ENCODE data around the gene SLC35A4.
"Not testable (repeated sequence)": the region's sequence is repeated elsewhere in the genome, so short reads cannot be mapped to it uniquely, and the experiment has no call there.

SLC35A4 gene

DNA sequence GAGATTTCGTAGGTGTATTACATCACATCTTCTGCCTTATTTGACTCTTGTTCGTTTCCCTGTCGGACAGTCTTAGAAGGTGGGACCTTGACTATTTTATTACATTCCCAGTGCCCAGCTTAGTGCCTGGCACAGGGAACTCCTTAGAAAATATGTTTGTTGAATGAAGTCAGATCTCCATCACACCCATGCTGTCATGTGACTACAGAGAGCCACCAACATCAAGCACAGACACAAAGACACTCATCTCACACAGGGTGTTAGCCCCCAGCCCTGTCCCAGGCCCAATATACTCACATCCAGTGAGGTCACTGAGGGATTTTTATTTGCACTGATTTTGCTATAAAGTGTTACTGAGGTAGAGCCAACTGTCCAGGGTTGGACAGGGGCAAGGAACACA, 6.7 kb upstream of the SLC35A4 start:
- DNase-seq = no peak

DNA sequence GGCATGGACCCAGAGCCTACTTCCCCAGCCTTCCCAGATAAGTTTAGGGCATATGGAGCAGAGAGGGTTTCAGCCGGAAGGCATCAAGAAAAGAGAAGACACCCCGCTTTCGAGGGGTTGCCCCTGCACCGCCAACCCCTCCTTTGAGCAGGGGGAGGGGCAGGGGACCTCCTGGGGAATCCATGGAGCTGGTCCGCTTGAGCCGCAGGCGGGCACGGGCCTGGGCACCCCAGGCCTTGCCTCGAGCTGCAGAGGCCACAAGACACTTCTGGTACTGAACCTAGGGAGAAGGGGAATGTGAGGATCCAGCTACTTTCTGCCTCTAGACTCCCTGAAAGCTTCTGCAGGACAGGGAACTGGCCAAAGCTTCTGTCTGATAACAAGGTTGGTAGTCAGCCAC, 6.1 kb upstream of the SLC35A4 start:
- no peak for DNase-seq

DNA sequence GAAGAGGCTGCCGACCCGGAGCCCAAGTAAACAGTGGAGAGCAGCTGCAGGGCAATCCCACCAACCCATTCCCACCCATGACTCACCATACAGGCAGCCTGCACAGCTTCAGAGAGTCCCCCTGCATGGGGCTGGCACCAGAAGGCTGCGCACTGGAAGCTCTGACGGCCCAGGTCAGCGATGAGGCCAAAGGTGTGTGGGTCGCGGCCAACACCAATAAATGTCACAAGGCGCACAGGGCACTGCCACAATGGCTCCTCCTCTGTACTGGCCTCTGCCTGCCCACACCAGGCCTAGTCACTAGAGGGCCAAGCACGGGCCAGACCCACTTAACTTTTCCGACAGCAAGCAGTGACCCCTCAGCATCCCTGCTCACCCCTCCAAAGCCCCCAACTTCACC, 4.4 kb upstream of the SLC35A4 start:
- DNase-seq = no peak

DNA sequence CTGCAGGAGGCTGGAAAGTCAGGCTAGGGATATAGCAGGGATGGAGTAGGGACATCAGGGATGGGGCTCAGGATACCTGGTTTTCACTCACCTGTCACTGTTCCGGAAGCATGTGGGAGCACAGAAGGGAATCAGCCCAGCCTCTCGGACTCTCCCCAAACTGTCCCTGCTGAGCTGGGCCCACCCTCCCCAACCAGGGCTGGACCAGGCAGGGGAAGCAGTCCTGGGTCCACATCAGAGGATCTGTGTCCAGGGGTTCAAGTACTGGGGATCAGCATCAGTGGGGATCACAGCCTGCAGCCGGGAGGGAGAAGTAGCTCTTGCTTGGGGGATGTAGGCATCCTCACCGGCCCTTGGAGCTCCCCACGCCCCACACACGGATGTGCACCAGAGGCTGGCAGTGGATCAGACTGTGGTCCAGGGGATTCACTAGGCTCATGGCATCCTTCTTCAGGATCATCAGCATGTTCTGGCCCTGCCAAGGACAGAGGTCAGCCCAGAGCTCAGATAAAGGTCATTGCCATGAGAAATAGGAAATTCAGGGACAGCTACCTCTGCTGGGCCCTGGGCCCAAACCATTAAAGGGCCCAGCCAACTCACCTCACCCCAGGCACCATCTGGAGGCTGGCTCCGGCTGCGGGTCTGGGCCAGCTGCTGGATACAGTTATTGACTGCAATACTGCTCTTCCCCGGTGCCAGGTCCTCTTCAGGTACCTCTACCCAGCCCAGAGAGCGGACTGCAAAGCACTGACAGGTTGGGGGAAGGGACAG, 2.7 kb upstream of the SLC35A4 start:
- no peak for DNase-seq

DNA sequence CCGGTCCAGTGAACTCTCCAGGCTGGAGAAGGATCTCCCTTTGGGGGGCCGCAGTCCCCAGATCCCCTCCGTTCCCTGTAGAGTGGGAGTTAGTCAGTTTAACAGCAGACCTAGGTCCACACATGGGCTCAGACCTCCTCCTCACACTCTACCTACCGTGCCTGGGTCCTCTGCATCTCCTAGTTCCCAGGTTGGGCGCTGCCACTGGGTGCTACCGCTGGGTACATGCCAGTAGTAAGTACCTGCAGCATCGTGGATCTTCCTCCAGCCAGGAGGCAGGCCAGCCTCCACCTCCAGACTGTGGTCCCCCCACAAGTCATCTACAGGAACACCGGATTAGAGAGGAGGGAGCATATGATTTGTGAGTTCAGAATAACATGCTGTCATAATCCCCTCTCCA, 1.0 kb upstream of the SLC35A4 start:
- DNase-seq = peak in 2 of 58 donors; percentile 33 to 46

DNA sequence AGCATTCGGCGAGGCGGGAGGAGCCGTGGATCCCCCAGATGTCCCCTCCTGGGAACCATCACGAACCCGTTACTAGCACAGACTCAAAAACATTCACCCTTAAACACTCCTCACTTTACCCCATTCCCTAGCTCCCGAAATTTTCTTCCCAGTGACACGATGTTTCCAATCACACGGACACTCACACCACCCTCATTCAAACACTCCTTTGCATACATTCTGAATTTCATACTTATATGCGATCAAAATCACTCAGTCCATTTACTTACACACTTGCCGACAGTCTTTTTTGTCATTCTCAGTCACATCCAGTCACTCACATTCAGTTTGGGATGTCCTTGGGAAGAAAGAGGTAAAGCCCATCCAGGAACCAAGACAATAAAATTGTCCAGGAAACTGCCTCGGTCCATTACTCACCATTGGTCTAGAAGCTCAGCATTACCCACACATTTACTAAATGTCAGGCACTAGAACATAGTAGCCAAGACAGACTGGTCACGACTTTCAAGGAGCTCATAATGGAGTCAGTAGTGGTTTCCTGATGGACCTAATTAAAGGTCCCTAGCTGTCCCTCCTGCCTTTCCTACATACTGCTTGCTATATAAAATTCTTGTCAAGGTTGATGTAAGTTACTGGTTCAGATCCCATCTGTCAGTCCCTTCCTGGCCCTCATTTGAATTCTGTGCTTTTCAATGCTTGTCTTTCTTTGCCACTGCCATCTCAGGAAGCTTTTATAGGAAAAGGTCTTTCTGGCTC, 574 bp downstream of the SLC35A4 start:
- no peak for DNase-seq

DNA sequence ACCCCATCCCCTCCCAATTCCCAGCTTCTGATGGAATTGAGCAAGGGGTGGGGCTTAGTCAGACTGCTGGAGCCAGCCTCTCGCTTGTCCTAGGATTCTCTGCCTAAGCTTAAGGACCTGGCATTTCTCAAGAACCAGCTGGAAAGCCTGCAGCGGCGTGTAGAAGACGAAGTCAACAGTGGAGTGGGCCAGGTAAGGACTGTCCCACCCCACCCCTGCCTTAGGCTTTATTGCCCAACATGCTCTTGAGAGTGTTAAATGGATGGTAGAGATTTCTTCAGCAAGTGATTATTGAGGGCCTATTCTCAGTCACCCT, 1.1 kb downstream of the SLC35A4 start:
- DNase-seq = no peak

DNA sequence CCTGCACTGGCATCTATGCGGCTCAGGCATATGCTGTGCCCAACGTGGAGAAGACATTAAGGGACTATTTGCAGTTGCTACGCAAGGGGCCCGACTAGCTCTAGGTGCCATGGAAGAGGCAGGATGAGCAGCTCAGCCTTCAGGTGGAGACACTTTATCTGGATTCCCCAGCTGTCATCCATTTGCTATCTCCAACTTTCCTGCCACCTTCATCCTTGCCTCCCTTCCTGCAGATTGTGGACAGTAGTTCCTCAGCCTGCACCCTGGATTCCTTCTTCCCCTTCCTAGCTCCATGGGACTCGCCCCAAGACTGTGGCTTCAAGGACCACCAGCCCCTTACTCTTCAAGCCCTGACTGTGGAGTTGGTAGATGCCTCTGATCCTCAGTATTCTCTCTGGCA, 2.0 kb downstream of the SLC35A4 start:
- no peak for DNase-seq

DNA sequence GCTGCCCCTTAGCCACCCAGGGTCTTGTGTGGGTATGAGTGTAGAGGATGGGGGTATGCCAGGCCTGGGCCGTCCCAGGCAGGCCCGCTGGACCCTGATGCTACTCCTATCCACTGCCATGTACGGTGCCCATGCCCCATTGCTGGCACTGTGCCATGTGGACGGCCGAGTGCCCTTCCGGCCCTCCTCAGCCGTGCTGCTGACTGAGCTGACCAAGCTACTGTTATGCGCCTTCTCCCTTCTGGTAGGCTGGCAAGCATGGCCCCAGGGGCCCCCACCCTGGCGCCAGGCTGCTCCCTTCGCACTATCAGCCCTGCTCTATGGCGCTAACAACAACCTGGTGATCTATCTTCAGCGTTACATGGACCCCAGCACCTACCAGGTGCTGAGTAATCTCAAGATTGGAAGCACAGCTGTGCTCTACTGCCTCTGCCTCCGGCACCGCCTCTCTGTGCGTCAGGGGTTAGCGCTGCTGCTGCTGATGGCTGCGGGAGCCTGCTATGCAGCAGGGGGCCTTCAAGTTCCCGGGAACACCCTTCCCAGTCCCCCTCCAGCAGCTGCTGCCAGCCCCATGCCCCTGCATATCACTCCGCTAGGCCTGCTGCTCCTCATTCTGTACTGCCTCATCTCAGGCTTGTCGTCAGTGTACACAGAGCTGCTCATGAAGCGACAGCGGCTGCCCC, 2.6 kb downstream of the SLC35A4 start:
- no peak for DNase-seq

DNA sequence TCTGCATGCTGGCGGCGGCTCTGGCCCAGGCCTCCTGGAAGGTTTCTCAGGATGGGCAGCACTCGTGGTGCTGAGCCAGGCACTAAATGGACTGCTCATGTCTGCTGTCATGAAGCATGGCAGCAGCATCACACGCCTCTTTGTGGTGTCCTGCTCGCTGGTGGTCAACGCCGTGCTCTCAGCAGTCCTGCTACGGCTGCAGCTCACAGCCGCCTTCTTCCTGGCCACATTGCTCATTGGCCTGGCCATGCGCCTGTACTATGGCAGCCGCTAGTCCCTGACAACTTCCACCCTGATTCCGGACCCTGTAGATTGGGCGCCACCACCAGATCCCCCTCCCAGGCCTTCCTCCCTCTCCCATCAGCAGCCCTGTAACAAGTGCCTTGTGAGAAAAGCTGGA, 3.2 kb downstream of the SLC35A4 start:
- DNase-seq = no peak

DNA sequence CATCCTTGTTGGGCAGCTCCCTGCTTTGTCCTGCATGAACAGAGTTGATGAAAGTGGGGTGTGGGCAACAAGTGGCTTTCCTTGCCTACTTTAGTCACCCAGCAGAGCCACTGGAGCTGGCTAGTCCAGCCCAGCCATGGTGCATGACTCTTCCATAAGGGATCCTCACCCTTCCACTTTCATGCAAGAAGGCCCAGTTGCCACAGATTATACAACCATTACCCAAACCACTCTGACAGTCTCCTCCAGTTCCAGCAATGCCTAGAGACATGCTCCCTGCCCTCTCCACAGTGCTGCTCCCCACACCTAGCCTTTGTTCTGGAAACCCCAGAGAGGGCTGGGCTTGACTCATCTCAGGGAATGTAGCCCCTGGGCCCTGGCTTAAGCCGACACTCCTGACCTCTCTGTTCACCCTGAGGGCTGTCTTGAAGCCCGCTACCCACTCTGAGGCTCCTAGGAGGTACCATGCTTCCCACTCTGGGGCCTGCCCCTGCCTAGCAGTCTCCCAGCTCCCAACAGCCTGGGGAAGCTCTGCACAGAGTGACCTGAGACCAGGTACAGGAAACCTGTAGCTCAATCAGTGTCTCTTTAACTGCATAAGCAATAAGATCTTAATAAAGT, 3.9 kb downstream of the SLC35A4 start:
- DNase-seq = no peak

DNA sequence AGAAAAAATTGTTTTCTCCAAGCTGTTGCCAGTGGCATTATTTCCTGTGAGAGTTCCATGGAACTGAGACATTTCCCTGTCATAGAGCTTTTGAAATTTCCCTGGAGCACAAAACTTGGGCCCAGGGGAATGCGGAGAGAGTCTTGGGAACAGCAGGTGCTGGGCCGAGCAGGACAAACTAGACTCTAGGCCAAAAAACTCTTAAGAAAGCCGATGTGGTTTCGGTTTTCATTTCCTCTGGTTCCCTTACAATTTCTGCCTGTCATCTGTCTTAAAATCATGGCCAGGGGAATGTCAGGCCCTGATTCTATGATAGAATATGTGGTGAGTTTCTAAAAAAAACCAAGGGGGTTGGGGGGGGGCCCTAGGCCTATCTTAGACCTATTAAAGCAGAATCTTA, 4.6 kb downstream of the SLC35A4 start:
- no peak for DNase-seq

DNA sequence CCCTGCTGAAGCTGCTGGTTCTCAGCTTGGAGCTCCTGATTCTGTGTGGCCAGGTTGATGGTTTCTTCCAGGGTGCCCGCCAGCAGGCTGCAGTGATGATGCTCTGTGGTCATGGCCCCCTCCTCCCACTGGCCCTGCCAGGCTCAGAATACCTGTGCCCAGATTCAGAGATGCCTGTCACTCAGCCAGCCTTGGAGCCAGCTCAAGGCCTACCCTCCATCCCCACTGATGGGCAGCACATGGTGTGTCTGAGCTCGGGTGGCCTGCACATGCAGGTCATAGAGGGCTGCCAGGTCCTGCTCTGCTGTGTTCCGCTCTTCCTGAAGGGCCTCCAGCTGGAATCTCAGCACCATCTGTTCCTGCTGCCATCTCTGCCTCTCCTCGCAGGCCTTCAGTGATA, 5.4 kb downstream of the SLC35A4 start:
- no peak for DNase-seq

DNA sequence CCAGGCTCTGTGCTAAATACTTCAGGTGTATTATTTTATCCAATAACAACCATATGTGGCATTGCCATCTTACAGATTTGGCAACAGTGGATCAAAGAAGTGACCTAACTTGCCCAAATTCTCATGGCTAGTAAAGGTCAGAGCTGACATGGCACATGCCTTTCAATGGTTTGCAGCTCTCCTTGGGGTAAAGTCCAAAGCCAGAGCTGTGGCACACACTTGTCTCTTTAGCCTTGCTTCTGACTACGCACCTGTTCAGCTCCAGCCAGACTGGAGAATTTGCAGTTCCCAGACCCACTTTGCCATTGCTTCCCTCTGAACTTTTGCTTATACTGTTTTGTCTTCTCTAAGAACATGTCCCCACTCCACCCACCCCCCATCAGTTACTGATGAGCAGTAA, 5.9 kb downstream of the SLC35A4 start:
- DNase-seq = no peak

DNA sequence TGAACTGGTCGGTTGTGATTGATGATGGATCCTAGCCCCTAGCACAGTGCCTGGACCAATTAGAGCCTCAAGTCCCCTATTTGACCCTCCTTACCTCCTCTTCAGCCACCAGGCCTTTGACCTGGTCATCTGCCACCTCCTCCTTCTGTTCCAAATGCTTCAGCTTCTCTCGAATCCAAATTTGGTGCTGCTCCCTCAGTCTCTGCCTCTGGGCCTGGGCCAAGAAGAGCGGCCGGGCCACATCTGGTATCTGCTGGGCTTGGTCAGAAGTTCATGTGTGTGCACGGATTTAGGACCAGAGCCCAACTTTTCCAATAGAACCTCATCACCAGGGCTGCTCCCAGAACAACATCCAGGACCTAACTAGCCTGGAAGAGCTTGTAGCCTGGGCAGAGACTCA, 6.5 kb downstream of the SLC35A4 start:
- no peak for DNase-seq

DNA sequence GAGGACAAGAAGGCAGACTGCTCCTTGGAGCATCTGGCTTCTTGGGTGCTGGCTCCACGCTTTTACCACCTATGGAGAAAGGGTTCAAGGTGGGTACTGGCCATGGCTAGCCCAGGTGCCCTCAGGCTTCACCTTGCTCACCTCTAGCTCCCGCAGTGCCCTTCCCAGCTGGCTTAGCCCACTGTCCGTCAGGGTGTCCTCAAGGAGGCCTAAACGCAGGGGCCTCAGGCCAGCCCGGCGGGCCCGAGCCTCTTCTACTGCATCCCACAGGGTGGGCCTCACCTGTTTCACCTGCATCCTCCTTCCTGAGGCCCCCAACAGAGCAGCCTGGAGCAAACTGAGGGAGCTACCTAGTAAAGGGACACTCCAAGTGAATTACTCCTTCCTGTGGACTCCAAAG, 9.1 kb downstream of the SLC35A4 start:
- DNase-seq = no peak

DNA sequence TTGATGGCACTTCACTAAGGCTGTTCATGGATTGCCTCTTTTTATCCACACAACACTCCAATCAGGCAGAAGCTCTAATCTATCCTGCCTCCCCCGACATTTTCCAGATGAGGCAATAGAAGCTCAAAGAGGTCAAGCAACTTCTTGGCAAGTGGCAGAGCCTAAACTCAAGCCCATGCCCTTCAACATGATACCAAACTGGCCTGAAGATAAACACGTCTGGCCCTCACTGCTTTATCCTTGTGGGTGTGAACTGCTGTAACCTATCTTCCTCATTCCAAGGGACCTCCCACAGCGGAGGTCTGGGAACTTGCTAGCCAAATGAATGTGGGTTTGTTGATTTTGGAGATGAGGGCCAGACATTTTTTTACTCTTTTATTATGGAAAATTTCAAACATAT, 9.5 kb downstream of the SLC35A4 start:
- no peak for DNase-seq

DNA sequence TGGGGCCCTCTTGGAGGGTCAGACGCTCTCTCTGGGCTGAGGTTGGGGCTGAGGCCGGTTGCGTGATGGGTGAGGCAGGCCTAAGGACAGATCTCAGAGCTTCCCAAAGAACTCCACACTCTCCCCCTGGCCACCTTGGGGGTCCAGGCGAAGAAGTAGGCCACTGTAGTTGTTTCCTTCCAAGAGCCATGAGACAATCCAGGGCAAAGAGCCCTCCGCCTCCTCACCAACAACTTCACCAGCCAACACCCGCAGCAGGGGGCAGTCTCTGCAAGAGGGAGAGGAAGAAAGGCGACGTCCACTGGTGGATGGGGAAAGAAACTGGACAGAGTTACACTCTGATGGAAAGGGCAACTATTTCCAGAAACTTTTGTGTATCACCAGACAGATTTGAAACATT, 10.7 kb downstream of the SLC35A4 start:
- DNase-seq = peak in 31 of 58 donors; percentile 7 to 52 (median 26)

DNA sequence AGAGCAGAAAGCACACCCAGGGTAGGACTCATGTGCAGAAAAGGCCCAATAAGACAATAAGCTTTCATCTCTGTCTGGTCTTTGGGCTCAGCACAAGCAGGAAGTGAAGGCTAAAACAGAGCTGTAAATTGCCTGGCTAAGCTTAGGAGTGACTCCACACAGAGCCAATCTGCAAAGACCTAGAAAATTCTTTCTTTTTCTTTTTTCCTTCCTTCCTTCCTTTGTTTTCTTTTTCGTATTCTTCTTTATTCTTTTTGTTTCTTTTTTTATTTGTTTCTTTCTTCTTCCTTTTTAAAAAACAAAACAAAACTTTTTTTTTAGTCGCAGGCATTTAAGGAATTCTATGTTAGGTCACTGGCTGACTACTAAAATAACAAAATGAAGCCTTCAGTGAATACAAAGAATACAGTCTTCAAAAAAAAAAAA, 12.2 kb downstream of the SLC35A4 start:
- DNase-seq = no peak

DNA sequence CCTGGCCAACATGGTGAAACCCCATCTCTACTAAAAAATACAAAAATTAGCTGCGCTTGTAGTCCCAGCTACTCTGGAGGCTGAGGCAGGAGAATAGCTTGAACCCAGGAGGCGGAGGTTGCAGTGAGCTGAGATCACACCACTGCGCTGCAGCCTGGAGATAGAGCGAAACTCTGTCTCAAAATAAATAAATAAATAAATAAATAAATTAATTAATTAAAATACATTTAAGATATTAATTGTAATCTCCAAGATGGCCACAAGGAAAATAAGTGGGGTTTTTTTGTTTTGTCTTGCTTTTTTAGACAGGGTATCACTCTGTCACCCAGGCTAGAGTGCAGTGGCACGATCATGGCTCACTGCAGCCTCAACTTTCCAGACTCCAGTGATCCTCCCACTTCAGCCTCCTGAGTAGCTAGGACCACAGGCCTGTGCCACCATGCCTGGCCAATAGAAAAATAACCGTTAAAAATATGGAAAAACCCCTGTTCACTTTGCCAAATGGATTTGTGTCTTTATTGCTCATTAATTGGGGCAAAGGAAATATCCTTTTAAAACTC, 14.6 kb downstream of the SLC35A4 start:
- not testable (repeated sequence) for DNase-seq

DNA sequence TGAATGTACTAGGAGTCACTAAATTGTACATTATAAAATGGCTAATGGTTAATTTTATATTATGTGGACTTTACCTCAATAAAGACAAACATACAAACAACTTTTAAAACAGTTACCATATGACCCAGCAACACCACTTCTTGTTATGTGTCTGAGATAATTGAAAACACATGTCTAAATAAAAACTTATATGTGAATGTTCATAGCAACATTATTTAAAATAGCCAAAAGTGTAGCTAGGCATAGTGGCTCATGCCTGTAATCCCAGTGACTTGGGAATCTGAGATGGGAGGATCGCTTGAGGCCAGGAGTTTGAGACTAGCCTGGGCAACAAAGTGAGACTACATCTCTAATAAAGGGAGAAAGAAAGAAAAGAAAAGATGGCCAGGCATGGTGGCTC, 22.9 kb downstream of the SLC35A4 start:
- DNase-seq = no peak
